CD14-positive monocyte (primary cell): ENCODE measurements around the gene SRCIN1. TPM values are rescaled to one million over a fixed set of nuclear protein-coding genes. Genes with fewer than 3 reads are reported as not detected.

ENCODE experiments used
- DNase-seq, 3 donors: peaks; one replicate each; pipeline ENCODE4 v3.0.0-alpha.2; 2011 to 2022
- H2AFZ ChIP-seq: 2 replicates; pipeline ENCODE4 v1.6.0; 2012; ENCODE audit warnings: mild to moderate bottlenecking, low read depth, low read length, inconsistent platforms; ENCODE audit not compliant: insufficient read depth, poor library complexity, severe bottlenecking
- H3K27ac ChIP-seq, 2 donors: 1 replicate in 1 of 2; 2 replicates in 1 of 2; pipeline ENCODE4 v1.5.1; 2012 to 2013; ENCODE audit warnings: low read length in 2 of 2, control low read depth in 1 of 2, inconsistent platforms in 1 of 2, low read depth in 1 of 2, mild to moderate bottlenecking in 1 of 2
- H3K27me3 ChIP-seq, 2 donors: one replicate each; pipeline versions ENCODE4 v1.6.0 to v1.6.1; 2011 to 2013; ENCODE audit warnings: low read length in 2 of 2; ENCODE audit not compliant: control insufficient read depth in 2 of 2, insufficient read depth in 2 of 2
- H3K36me3 ChIP-seq, 2 donors: replicated peaks in 1 of 2; 1 replicate in 1 of 2; 2 replicates in 1 of 2; pipeline versions ENCODE4 v1.5.1 to v1.6.1; 2012 to 2013; ENCODE audit warnings: low read length in 2 of 2, control low read depth in 1 of 2, inconsistent platforms in 1 of 2, mild to moderate bottlenecking in 1 of 2; ENCODE audit not compliant: insufficient read depth in 2 of 2, control insufficient read depth in 1 of 2
- H3K4me1 ChIP-seq, 2 donors: 1 replicate in 1 of 2; 2 replicates in 1 of 2; pipeline versions ENCODE4 v1.5.1 to v1.6.1; 2012 to 2013; ENCODE audit warnings: low read length in 2 of 2, control low read depth in 1 of 2, inconsistent platforms in 1 of 2, mild to moderate bottlenecking in 1 of 2, moderate library complexity in 1 of 2; ENCODE audit not compliant: insufficient read depth in 2 of 2, control insufficient read depth in 1 of 2
- H3K4me2 ChIP-seq: replicated peaks from 2 replicates; pipeline ENCODE3; 2012; ENCODE audit warnings: low read length, moderate library complexity, mild to moderate bottlenecking; ENCODE audit not compliant: poor library complexity, severe bottlenecking; ENCODE audit errors: extremely low read depth
- H3K4me3 ChIP-seq, 3 experiments: fragments of 200-600 bp in 1 of 3; sonication (generic) in 1 of 3; replicated peaks in 1 of 3; 1 replicate in 2 of 3; 2 replicates in 1 of 3; pipeline ENCODE4 v1.5.1; 2011 to 2013; ENCODE audit warnings: low read length in 3 of 3, mild to moderate bottlenecking in 3 of 3, control low read depth in 2 of 3, low read depth in 2 of 3, inconsistent platforms in 1 of 3, moderate library complexity in 1 of 3
- H3K79me2 ChIP-seq: 2 replicates; pipeline ENCODE4 v1.6.0; 2012; ENCODE audit warnings: mild to moderate bottlenecking, control low read depth, inconsistent platforms, low read length, moderate library complexity; ENCODE audit not compliant: insufficient read depth
- H3K9ac ChIP-seq: 2 replicates; pipeline ENCODE4 v1.6.0; 2017; ENCODE audit warnings: low read length, mild to moderate bottlenecking; ENCODE audit not compliant: insufficient read depth, poor library complexity, severe bottlenecking
- H3K9me3 ChIP-seq, 2 donors: replicated peaks in 1 of 2; 1 replicate in 1 of 2; 2 replicates in 1 of 2; pipeline versions ENCODE4 v1.5.1 to v1.6.1; 2012 to 2013; ENCODE audit warnings: low read length in 2 of 2, control low read depth in 1 of 2; ENCODE audit not compliant: control insufficient read depth in 1 of 2, insufficient read depth in 1 of 2
- H4K20me1 ChIP-seq: 2 replicates; pipeline ENCODE4 v1.6.0; 2012; ENCODE audit warnings: mild to moderate bottlenecking, low read length, control low read depth, moderate library complexity; ENCODE audit not compliant: insufficient read depth
- H3K27ac Mint-ChIP-seq, 7 donors: one replicate each; pipeline ENCODE4 v1.8.0; 2020; ENCODE audit warnings: mild to moderate bottlenecking in 7 of 7, mixed read lengths in 7 of 7, moderate library complexity in 6 of 7, inconsistent platforms in 2 of 7
- H3K27me3 Mint-ChIP-seq, 3 donors: one replicate each; pipeline ENCODE4 v1.8.0; 2021 to 2022; ENCODE audit warnings: low read depth in 3 of 3, mild to moderate bottlenecking in 3 of 3, mixed read lengths in 3 of 3, moderate library complexity in 3 of 3, inconsistent platforms in 1 of 3
- H3K36me3 Mint-ChIP-seq, 2 donors: one replicate each; pipeline ENCODE4 v1.8.0; 2020; ENCODE audit warnings: mixed read lengths in 2 of 2, inconsistent platforms in 1 of 2, mild to moderate bottlenecking in 1 of 2
- H3K4me1 Mint-ChIP-seq: one replicate; pipeline ENCODE4 v1.8.0; 2020; ENCODE audit warnings: mild to moderate bottlenecking, mixed read lengths
- H3K4me3 Mint-ChIP-seq, 2 donors: one replicate each; pipeline ENCODE4 v1.8.0; 2020; ENCODE audit warnings: mild to moderate bottlenecking in 2 of 2, mixed read lengths in 2 of 2, moderate library complexity in 1 of 2
- H3K9me3 Mint-ChIP-seq, 7 donors: one replicate each; pipeline ENCODE4 v1.8.0; 2020 to 2022; ENCODE audit warnings: mixed read lengths in 7 of 7, mild to moderate bottlenecking in 6 of 7, moderate library complexity in 6 of 7, inconsistent platforms in 2 of 7
- CTCF ChIP-seq: fragments of 200-600 bp; IDR thresholded peaks from one replicate; pipeline ENCODE4 v1.8.0; 2022; ENCODE audit warnings: antibody characterized with exemption, mild to moderate bottlenecking
- WGBS: methylation state at CpG from one replicate; pipeline ENCODE4 v1.1.5; 2013; ENCODE audit warnings: missing lambda C conversion rate; ENCODE audit not compliant: insufficient coverage; 5-methylcytosine and 5-hydroxymethylcytosine counted together
- intact Hi-C, 2 donors: fragments of 100-400 bp; cut with micrococcal nuclease; formaldehyde crosslinking; loops; one replicate each; pipeline versions ENCODE4 v1.15.0 to v1.15.1; 2023
- polyA plus RNA-seq, 3 donors: library from polyadenylated mRNA; depleted of rRNA in 1 of 3; unstranded in 2 of 3; stranded (reverse) in 1 of 3; fragments of 300-500 nt in 2 of 3; fragments of >200 nt in 1 of 3; fragmentation: Illumina TruSeq in 2 of 3; gene quantifications; 1 replicate in 2 of 3; 2 replicates in 1 of 3; pipeline ENCODE4 v1.2.3, GENCODE V29; 2012 to 2021

SRCIN1 gene
- polyA plus RNA-seq, 3 donors, result 0.01 TPM; not detected in 2

- intact Hi-C loops, result no loop called here
- peak overlapping the region in 1 of 7 donors; percentile 40 for H3K27ac Mint-ChIP-seq
- Histone ChIP-seq H3K9me3 (peaks cover 3 to 33% of the 10 kb centered on the region in 2 donors), H3K27me3 (peaks cover 63 to 96% of the 10 kb centered on the region in 2 donors), H3K79me2 (no peaks in the 10 kb centered on the region), H3K4me3 (no peak overlapping the region), H3K4me1 (peaks cover 3 to 9% of the 10 kb centered on the region in 2 donors), H2AFZ (no peak overlapping the region), H3K9ac (no peak overlapping the region), H3K36me3 (no peaks in the 10 kb centered on the region), H3K27ac (no peak overlapping the region), H3K4me2 (no peak overlapping the region), H4K20me1 (no peaks in the 10 kb centered on the region)
- H3K9me3 Mint-ChIP-seq, result peaks cover 0 to 7% (median 2%) of the 10 kb centered on the region in 7 donors
- peak overlapping the region in 1 of 2 donors; percentile 63 for H3K4me3 Mint-ChIP-seq
- peaks cover 4% of the 10 kb centered on the region in 2 donors for H3K36me3 Mint-ChIP-seq
- peaks cover 87 to 97% (median 91%) of the 10 kb centered on the region in 3 donors for H3K27me3 Mint-ChIP-seq
- TF ChIP-seq CTCF, result no peak
- DNase-seq, result no peak
- 84% methylated on average over 14 of the region's 14 CpGs for WGBS
- H3K4me1 Mint-ChIP-seq, result peaks cover 12% of the 10 kb centered on the region
These were observed 21.9 kb downstream of the SRCIN1 start for GRCh38 chr17:38583828-38584349.

GRCh38 chr17:38583176-38583575, 22.6 kb downstream of the SRCIN1 start:
- H3K36me3 Mint-ChIP-seq, result no peaks in the 10 kb centered on the region
- no peak for DNase-seq
- no peak overlapping the region for H3K4me3 ChIP-seq
- peaks cover 3 to 6% of the 10 kb centered on the region in 2 donors for H3K4me1 ChIP-seq
- WGBS, result no CpG with 5 or more reads among the region's 3 CpGs
- peaks cover 84 to 97% (median 90%) of the 10 kb centered on the region in 3 donors for H3K27me3 Mint-ChIP-seq
- peaks cover 5 to 28% of the 10 kb centered on the region in 2 donors for H3K9me3 ChIP-seq
- peaks cover 0 to 10% (median 2%) of the 10 kb centered on the region in 7 donors for H3K9me3 Mint-ChIP-seq
- H3K27ac ChIP-seq, result no peak overlapping the region
- no peak overlapping the region for H3K4me2 ChIP-seq
- no peak for TF ChIP-seq CTCF
- intact Hi-C loops, result no loop called here
- H3K27me3 ChIP-seq, result peaks cover 61 to 96% of the 10 kb centered on the region in 2 donors
- no peak overlapping the region for H3K9ac ChIP-seq
- H3K36me3 ChIP-seq, result no peaks in the 10 kb centered on the region
- peak overlapping the region in 1 of 2 donors; percentile 14 for H3K4me3 Mint-ChIP-seq
- no peaks in the 10 kb centered on the region for H4K20me1 ChIP-seq
- no peak overlapping the region for H2AFZ ChIP-seq
- H3K79me2 ChIP-seq, result no peaks in the 10 kb centered on the region
- peaks cover 11% of the 10 kb centered on the region for H3K4me1 Mint-ChIP-seq
- no peak overlapping the region for H3K27ac Mint-ChIP-seq
